CD4-positive, alpha-beta memory T cell (primary cell): ENCODE measurements around the gene FCAMR. TPM values are rescaled to one million over a fixed set of nuclear protein-coding genes. Genes with fewer than 3 reads are reported as not detected.
A peak's percentile ranks its signal among the peaks of the same experiment; 100 is the strongest.

Experiments used
- CTCF ChIA-PET: fragments of 350-600 bp; sonication (Branson Sonifier 250); formaldehyde crosslinking; loops from one replicate; lab custom pipeline; 2021; ENCODE audit warnings: inconsistent platforms; ENCODE audit not compliant: partially characterized antibody; lab: Charles Lee
- POLR2A ChIA-PET: fragments of 350-600 bp; sonication (Branson Sonifier 250); formaldehyde crosslinking; loops from one replicate; lab custom pipeline; 2021; ENCODE audit not compliant: partially characterized antibody; lab: Charles Lee
- DNase-seq, 5 donors: peaks; one replicate each; pipeline versions ENCODE4 v3.0.0 to v3.0.0-alpha.2; 2020 to 2022; ENCODE audit warnings: mixed read lengths in 1 of 5
- H3K27ac ChIP-seq: one replicate; pipeline ENCODE4 v1.7.0; 2013; ENCODE audit warnings: low read depth, low read length
- H3K27me3 ChIP-seq: 2 replicates; pipeline ENCODE4 v1.7.0; 2013; ENCODE audit warnings: mild to moderate bottlenecking, low read length, moderate library complexity; ENCODE audit not compliant: insufficient read depth
- H3K36me3 ChIP-seq: 2 replicates; pipeline ENCODE4 v1.7.0; 2013; ENCODE audit warnings: mild to moderate bottlenecking, low read length, moderate library complexity; ENCODE audit not compliant: insufficient read depth
- H3K4me1 ChIP-seq: 2 replicates; pipeline ENCODE4 v1.7.0; 2013; ENCODE audit warnings: mild to moderate bottlenecking, low read length, moderate library complexity; ENCODE audit not compliant: insufficient read depth
- H3K4me3 ChIP-seq, 2 donors: one replicate each; pipeline ENCODE4 v1.7.0; 2013; ENCODE audit warnings: low read length in 2 of 2, mild to moderate bottlenecking in 1 of 2
- H3K9me3 ChIP-seq, 2 donors: one replicate each; pipeline ENCODE4 v1.7.0; 2013; ENCODE audit warnings: low read length in 2 of 2, control low read depth in 1 of 2; ENCODE audit not compliant: control insufficient read depth in 1 of 2
- H3K27ac Mint-ChIP-seq, 7 donors: one replicate each; pipeline ENCODE4 v1.8.0; 2020 to 2021; ENCODE audit warnings: mixed read lengths in 7 of 7, mild to moderate bottlenecking in 6 of 7, inconsistent platforms in 3 of 7, moderate library complexity in 3 of 7
- H3K27me3 Mint-ChIP-seq, 2 donors: one replicate each; pipeline ENCODE4 v1.8.0; 2020 to 2021; ENCODE audit warnings: mixed read lengths in 2 of 2
- H3K36me3 Mint-ChIP-seq, 2 donors: one replicate each; pipeline ENCODE4 v1.8.0; 2020 to 2021; ENCODE audit warnings: mixed read lengths in 2 of 2, inconsistent platforms in 1 of 2, mild to moderate bottlenecking in 1 of 2
- H3K4me1 Mint-ChIP-seq, 4 donors: one replicate each; pipeline ENCODE4 v1.8.0; 2020 to 2021; ENCODE audit warnings: mixed read lengths in 4 of 4, mild to moderate bottlenecking in 1 of 4
- H3K4me3 Mint-ChIP-seq, 8 donors: one replicate each; pipeline ENCODE4 v1.8.0; 2020 to 2021; ENCODE audit warnings: mixed read lengths in 8 of 8, mild to moderate bottlenecking in 7 of 8, moderate library complexity in 6 of 8, inconsistent platforms in 3 of 8
- H3K9me3 Mint-ChIP-seq, 8 donors: one replicate each; pipeline ENCODE4 v1.8.0; 2020 to 2021; ENCODE audit warnings: mixed read lengths in 8 of 8, mild to moderate bottlenecking in 5 of 8, inconsistent platforms in 3 of 8, moderate library complexity in 1 of 8
- intact Hi-C: fragments of 100-400 bp; cut with micrococcal nuclease; formaldehyde crosslinking; loops from one replicate; pipeline ENCODE4 v1.15.1; 2023
- polyA plus RNA-seq, 2 donors: library from polyadenylated mRNA; unstranded; fragments of 300-500 nt; fragmentation: Illumina TruSeq; gene quantifications; one replicate each; pipeline ENCODE4 v1.2.3, GENCODE V29; 2021
- total RNA-seq, 2 experiments: library from RNA; stranded (reverse); gene quantifications; one replicate each; pipeline ENCODE4 v1.2.3, GENCODE V29; 2021

FCAMR gene
- total and polyA plus RNA-seq, 4 experiments from 2014 or later = not detected

DNA sequence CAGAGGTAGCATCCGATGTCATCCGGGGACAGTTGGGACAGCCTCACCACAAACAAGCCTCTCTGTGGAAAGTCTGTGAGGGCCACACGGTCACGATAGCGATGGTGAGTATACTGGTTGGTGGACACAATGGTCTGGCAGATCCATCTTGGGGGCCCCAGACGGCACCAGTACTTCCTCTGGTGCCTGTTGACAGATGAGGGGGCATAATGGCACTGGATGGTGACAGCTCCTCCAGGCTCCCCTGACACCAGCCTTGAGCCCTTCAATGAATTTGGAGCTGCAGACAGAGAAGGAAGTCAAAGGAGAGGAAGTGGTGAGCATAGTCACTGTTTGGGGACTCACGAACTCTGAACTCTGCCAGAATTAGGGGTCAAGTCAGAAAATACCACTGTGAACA lies 8.0 kb downstream of the FCAMR start:
- ChIA-PET POLR2A (interaction anchor here (1.3 to 2.3 kb wide), 2 partner anchors 10 to 29 kb away, joined by 3 to 5 read pairs; no protein-coding TSS in a partner anchor), CTCF (interaction anchor here (0.8 to 2.9 kb wide), 4 partner anchors 8 to 298 kb away, joined by 3 to 11 read pairs (median 4); partner anchors contain the start of gene FCAMR)
- Histone ChIP-seq H3K9me3 (no peaks in the 10 kb centered on the region), H3K27me3 (no peaks in the 10 kb centered on the region), H3K4me1 (peaks cover 15% of the 10 kb centered on the region), H3K4me3 (no peak overlapping the region), H3K27ac (no peak overlapping the region), H3K36me3 (no peaks in the 10 kb centered on the region)
- Mint-ChIP-seq H3K27ac (peak overlapping the region in 2 of 7 donors; percentile 20 to 21), H3K4me1 (peaks cover 11 to 18% (median 14%) of the 10 kb centered on the region in 4 donors), H3K9me3 (no peaks in the 10 kb centered on the region), H3K27me3 (no peaks in the 10 kb centered on the region), H3K4me3 (no peak overlapping the region), H3K36me3 (no peaks in the 10 kb centered on the region)
- intact Hi-C loops = no loop called here
- no peak for DNase-seq

DNA sequence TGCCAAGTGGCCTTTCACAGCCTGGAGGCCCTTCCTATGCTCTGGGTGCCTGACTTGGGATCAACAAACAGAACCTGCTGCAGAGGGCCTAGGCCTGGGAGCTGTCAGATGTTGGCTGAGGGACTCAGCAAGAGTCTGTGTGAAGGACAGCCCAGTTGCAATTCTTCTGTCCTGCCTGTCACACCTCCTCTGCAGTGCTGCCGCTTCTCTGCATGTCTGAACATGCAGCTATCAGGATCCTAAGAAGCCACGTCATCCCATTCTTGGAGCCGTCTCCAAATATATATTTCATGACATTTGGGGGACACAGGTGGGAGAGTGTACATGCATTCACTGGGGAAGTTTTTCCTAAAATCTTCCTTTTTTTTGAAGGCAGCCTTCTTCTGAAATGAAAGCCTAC lies 8.6 kb downstream of the FCAMR start:
- CTCF ChIA-PET = interaction anchor here (0.8 to 2.9 kb wide), 6 partner anchors 9 to 297 kb away, joined by 3 to 11 read pairs (median 4); partner anchors contain the start of gene FCAMR
- Mint-ChIP-seq H3K27ac (no peak overlapping the region), H3K4me3 (no peak overlapping the region), H3K4me1 (peaks cover 5 to 12% (median 8%) of the 10 kb centered on the region in 4 donors), H3K36me3 (no peaks in the 10 kb centered on the region), H3K27me3 (no peaks in the 10 kb centered on the region), H3K9me3 (no peaks in the 10 kb centered on the region)
- no peak overlapping the region for H3K4me3 ChIP-seq
- H3K27ac ChIP-seq = no peak overlapping the region
- no peaks in the 10 kb centered on the region for H3K36me3 ChIP-seq
- H3K9me3 ChIP-seq = no peaks in the 10 kb centered on the region
- intact Hi-C loops = no loop called here
- no peaks in the 10 kb centered on the region for H3K27me3 ChIP-seq
- POLR2A ChIA-PET = interaction anchor here (2.3 kb wide), 1 partner anchor 11 kb away, joined by 5 read pairs; no protein-coding TSS in a partner anchor
- no peak for DNase-seq
- peaks cover 10% of the 10 kb centered on the region for H3K4me1 ChIP-seq

DNA sequence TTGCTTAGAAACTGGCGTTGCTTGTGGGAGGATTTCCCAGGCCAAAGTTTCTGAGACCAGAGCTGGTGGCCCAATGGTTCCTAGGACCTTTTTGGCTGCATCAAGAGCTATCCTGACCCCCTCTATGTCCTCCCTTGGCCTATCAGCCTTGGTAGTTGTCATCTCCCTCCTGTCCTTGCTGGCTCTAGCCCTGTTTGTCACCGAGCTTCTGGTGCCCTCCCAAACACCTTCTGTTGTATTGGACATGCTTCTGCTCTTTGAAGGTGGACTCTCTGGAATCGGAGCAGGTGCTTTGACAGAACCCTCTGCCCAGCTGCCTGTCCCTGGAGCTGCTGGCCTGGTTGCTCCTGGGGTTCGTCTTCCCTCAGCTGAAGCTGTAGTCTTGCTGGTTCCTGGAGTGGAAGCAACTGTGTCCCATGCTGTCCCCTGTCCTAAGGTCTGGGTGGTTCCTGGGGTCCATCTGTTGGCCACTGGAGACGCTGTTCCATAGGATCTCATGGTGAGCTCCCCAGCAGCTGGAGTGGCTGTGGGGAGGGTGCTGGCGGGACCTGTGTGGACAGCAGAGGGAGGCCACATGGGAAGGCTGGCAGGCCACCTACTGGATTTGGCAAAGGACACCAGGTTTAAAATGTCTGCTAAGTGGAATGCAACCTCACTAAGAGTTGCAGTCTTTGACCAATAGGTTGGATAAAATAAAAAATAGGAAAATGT lies 9.4 kb downstream of the FCAMR start:
- Histone ChIP-seq H3K4me1 (peaks cover 10% of the 10 kb centered on the region), H3K4me3 (no peak overlapping the region), H3K9me3 (no peaks in the 10 kb centered on the region), H3K36me3 (no peaks in the 10 kb centered on the region), H3K27ac (no peak overlapping the region), H3K27me3 (no peaks in the 10 kb centered on the region)
- intact Hi-C loops = no loop called here
- peaks cover 4 to 11% (median 8%) of the 10 kb centered on the region in 4 donors for H3K4me1 Mint-ChIP-seq
- DNase-seq = no peak
- no peak overlapping the region for H3K4me3 Mint-ChIP-seq
- H3K9me3 Mint-ChIP-seq = no peaks in the 10 kb centered on the region
- POLR2A ChIA-PET = no interaction called here
- no peak overlapping the region for H3K27ac Mint-ChIP-seq
- H3K36me3 Mint-ChIP-seq = no peaks in the 10 kb centered on the region
- H3K27me3 Mint-ChIP-seq = no peaks in the 10 kb centered on the region
- CTCF ChIA-PET = interaction anchor here (1.1 to 2.9 kb wide), 2 partner anchors 21 to 27 kb away, joined by 4 to 11 read pairs; no protein-coding TSS in a partner anchor

DNA sequence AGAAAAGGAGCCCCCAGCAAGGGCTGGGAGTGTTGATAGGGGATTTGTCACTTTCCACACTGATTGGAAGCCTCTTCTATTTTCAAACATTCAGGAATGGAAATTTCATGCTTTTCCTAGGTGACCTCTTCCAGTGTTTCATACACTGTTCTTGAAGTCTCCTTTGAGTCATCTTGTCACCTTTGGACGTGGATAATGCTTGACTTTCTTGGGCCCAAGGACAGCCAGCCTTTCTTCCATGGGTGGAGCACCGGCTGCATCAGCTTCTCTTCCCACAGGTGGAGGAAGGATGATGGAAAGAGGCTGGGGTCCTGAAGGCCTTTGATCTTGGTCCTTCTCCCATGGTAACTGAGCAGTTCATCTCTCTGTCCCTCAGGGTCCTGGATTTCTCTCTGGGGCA lies 12.1 kb downstream of the FCAMR start:
- Histone ChIP-seq H3K4me1 (peaks cover 10% of the 10 kb centered on the region), H3K27ac (no peak overlapping the region), H3K4me3 (no peak overlapping the region), H3K36me3 (no peaks in the 10 kb centered on the region), H3K27me3 (no peaks in the 10 kb centered on the region), H3K9me3 (no peaks in the 10 kb centered on the region)
- ChIA-PET POLR2A (no interaction called here), CTCF (interaction anchor here (1.0 to 1.3 kb wide), 3 partner anchors 15 to 224 kb away, joined by 3 to 4 read pairs (median 3); no protein-coding TSS in a partner anchor)
- H3K36me3 Mint-ChIP-seq = no peaks in the 10 kb centered on the region
- no peaks in the 10 kb centered on the region for H3K27me3 Mint-ChIP-seq
- H3K4me3 Mint-ChIP-seq = no peak overlapping the region
- intact Hi-C loops = no loop called here
- no peak overlapping the region for H3K27ac Mint-ChIP-seq
- peaks cover 4 to 11% (median 9%) of the 10 kb centered on the region in 4 donors for H3K4me1 Mint-ChIP-seq
- no peak for DNase-seq
- no peaks in the 10 kb centered on the region for H3K9me3 Mint-ChIP-seq

DNA sequence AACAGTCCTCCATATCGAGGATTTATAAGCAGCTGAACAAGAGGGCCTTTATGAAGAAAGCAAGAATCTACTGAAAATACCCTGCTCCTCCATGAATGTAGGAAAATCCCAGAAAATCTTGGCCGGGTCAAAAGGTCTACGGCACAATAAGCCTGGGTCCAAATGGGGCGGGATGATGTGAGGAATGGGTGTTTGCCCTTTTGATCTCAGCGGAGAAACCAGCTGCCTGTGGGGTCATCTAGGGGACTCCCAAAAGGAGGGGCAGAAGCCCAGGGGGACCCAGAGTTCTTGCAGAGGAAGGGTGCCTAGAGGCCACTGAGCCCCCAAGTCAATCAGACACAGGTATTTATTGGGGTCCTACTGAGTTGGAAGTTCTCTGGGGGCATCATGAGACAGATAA lies 12.6 kb downstream of the FCAMR start:
- intact Hi-C loops = no loop called here
- DNase-seq = no peak
- peak overlapping the region in 1 of 7 donors; percentile 14 for H3K27ac Mint-ChIP-seq

DNA sequence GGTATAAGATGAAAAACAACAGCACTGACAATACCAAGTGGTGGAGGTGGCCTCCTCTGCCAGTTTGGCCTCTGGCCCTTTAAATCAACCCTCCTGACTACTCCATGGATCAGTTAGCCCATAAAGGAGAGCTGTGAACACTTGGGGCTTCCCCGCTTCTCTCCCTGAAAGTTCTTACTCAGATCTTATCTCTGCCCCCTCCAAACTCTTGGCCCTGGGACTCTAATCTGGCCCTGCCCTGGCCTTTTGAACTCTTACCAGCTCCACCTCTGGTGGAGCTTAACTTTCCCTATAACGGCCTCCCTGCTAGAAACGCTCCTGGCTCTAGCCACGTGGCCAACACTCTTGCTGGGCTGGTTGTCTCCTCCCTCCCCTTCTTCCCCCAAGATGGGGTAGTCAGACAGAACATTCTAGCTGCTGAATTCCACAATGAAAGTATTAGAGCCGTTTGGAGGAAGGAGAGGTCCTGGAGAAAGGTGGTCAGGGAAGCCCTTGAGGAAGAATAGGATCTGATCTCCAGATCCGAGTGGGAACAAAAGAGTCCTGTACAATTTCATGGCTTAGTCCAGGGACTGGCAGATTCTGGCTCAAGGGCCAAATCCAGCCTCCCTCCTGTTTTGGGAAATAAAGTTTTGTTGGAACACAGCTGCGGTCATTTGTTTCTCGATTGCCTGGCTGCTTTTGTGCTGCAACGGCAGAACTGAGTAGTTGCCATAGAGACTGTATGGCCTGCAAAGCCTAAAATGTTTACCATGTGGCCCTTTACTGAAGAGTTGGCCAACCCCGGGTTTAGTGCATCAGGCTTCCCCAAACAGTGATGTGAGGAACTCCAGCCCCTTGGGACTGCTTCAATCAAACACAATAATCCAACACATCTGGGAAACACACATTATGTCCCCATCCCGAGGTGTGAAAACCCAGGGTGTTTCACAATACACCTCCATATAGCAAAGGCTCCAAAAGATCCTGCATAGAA lies 14.5 kb downstream of the FCAMR start:
- no peak for DNase-seq
- intact Hi-C loops = no loop called here
- Mint-ChIP-seq H3K4me1 (peaks cover 0 to 4% (median 0%) of the 10 kb centered on the region in 4 donors), H3K36me3 (no peaks in the 10 kb centered on the region), H3K9me3 (peaks cover 0 to 2% (median 0%) of the 10 kb centered on the region in 8 donors), H3K27me3 (no peaks in the 10 kb centered on the region), H3K27ac (peak overlapping the region in 2 of 7 donors; percentile 15 to 56), H3K4me3 (no peak overlapping the region)
- ChIA-PET POLR2A (no interaction called here), CTCF (interaction anchor here (1.0 to 1.8 kb wide), 3 partner anchors 10 to 43 kb away, joined by 3 to 5 read pairs (median 3); no protein-coding TSS in a partner anchor)
- Histone ChIP-seq H3K27ac (no peak overlapping the region), H3K9me3 (no peaks in the 10 kb centered on the region), H3K4me3 (no peak overlapping the region), H3K4me1 (no peaks in the 10 kb centered on the region), H3K36me3 (no peaks in the 10 kb centered on the region), H3K27me3 (no peaks in the 10 kb centered on the region)

More for the DNA sequence above, 12.6 kb downstream of the FCAMR start:
- Histone ChIP-seq H3K27me3 (no peaks in the 10 kb centered on the region), H3K36me3 (no peaks in the 10 kb centered on the region), H3K9me3 (no peaks in the 10 kb centered on the region), H3K4me1 (peaks cover 8% of the 10 kb centered on the region), H3K27ac (no peak overlapping the region), H3K4me3 (no peak overlapping the region)
- no peaks in the 10 kb centered on the region for H3K36me3 Mint-ChIP-seq
- no peaks in the 10 kb centered on the region for H3K9me3 Mint-ChIP-seq
- CTCF ChIA-PET = interaction anchor here (1.2 to 1.3 kb wide), 2 partner anchors 24 to 223 kb away, joined by 3 to 4 read pairs; no protein-coding TSS in a partner anchor
- peaks cover 4 to 10% (median 7%) of the 10 kb centered on the region in 4 donors for H3K4me1 Mint-ChIP-seq
- no peak overlapping the region for H3K4me3 Mint-ChIP-seq
- H3K27me3 Mint-ChIP-seq = no peaks in the 10 kb centered on the region
- POLR2A ChIA-PET = no interaction called here
